ENCODE data around the gene SHROOM3. TPM values are rescaled to one million over a fixed set of nuclear protein-coding genes. Genes with fewer than 3 reads are reported as not detected.
"Not testable (repeated sequence)": the region's sequence is repeated elsewhere in the genome, so short reads cannot be mapped to it uniquely, and the experiment has no call there.

SHROOM3 gene
- polyA plus RNA-seq, 1 donor, result 34.3 TPM

DNA sequence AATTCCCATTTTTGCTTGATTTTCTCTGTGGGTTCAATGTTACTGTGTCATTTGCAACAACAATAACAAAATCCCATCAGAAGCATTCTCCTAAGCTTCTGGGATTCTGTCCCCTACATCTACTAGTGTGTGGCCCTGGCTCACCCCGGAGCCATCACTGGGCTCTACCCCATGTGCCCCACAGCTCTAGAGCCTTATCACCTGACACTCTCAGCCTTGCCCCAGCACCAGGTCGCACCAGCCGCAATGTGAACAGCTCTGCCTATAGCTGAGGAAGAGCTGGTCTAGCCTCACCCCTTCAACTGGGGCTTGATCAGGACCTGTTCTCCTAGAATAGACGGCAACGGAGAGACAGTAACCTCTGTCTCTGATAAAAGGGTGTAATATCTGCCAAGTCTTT is 161.7 kb downstream of the SHROOM3 start:
- DNase-seq, result no peak

DNA sequence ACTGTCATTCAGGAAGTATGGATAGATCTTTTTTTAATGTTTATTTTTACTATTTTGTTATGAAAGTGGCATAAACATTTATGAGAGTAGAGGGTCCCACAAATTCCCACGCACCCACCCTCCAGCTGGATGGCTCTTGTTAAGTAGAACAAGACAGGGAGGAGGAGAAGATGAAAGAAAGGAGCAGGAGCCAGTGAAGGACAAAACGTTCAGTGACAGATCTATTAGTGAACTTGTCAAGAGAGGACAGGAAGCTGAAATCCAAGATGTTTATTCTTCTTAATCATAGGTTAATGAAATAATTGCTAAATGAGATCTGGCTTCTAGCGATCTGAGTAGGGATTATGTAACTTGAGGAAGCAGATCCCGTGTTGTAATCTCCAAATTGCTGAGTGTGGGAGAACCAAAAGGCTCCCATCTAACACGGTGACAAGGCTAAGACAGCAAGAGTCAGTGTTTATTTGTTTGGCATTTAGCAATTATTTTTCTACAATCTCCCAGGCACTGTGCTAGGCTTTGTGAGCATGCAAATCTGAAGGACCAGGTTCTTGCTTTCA is 162.5 kb downstream of the SHROOM3 start:
- DNase-seq, result no peak

DNA sequence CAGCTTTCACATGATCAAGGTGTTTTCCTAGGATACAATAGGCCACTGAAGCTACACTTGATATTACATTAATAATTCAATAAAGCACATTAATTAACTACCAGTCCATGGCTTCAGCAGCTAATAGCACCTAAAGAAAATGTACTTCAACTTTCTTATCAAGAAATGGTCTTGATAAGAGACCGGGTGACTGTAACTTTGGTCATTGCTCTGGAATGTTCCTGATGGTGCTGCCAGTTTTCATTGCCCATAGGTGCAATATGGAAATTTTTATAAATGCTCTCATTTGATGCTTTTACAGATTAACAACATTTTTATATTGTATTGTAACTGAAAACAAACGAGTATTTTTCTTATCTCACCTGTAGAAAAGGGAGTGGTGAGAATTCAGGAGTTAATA is 165.4 kb downstream of the SHROOM3 start:
- no peak for DNase-seq

DNA sequence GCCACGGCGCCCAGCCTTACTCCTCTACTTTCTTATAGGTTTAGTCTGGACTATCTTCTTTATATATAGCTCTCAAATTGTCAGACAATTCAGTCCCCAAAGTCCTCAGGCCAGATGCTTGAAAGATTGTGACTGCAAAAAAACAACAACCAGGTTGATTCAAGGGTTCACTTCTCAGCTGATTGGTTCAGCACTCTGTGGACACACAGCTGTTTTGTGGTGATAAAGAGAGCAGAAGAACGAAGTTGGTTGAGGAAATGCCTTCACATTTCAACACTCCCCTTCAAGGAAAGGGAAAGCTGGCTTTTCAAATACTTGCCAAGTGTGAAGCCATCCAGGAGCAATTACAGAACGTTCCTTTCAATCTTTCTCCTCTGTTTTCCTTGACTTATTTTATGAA is 166.8 kb downstream of the SHROOM3 start:
- no peak for DNase-seq

DNA sequence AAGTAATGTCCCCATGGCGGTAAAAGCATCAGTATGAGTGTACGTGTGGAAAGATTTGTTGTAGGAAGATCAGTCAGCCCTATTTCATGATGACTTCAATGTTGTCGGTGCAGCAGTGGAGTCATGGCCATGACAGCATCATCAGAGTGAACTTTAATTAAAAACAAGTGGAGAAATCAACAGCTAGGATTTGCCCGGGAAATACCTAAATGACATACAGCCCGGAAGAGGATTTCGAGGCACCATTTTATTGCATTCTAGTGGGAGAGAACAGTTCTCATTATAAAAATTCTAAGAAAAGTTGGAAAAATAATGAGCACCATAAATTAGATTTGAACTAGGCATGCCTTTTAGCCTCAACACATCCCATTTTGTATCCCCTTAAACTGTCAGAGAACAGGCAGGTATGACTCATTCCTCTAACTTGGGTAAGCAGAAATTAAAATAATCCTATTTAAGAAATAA is 170.1 kb downstream of the SHROOM3 start:
- no peak for DNase-seq

DNA sequence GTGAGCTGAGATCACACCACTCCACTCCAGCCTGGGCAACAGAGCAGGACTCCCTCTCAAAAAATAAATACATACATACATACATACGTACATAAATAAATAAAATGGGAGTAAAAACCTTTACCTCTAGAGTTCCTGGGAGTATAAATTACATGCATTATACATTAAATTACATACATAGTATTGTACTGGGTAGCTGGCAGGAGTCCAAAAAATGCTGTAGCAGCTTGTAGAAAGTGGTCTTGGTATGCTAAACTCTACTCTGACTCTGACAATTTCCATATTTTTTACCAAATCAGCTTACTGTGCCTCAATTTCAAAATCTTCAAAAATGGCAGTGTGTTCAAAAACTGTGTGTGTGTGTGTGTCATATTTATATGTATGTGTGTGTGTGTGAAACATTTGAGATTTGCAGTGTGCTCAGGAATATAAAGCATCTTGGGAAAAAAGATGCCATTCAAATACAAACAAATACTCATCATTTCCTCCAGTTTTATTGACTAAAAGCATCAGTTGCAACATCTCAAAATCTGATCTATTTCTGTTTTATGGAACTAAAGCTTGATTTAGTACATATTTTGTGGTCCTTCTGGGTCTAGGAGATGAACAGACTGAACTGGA is 171.7 kb downstream of the SHROOM3 start:
- no peak for DNase-seq

DNA sequence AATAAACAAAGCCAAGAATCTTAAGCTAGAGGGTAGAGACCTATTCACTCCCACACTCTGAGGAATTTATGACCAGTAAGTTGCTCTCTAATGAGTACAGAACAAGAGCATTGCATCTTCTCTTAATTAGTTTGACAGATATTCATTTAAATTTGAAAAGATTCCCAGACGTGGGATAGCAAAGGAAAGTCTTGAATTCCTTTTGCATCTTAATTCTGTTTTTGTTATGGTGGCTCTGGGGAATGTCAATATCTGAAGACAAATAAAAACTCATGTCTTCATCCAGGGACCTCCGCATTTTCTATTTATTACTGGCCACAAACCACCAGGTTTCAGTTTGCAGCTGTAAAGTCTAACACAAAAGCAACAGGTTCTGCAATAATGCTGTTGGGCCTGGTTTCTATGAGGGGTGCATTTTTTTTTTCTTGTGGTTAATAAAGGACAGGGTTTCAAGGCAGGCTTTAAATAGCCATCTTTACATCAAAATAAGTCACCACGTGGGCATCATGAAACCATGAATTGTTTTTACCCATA is 172.3 kb downstream of the SHROOM3 start:
- no peak for DNase-seq

DNA sequence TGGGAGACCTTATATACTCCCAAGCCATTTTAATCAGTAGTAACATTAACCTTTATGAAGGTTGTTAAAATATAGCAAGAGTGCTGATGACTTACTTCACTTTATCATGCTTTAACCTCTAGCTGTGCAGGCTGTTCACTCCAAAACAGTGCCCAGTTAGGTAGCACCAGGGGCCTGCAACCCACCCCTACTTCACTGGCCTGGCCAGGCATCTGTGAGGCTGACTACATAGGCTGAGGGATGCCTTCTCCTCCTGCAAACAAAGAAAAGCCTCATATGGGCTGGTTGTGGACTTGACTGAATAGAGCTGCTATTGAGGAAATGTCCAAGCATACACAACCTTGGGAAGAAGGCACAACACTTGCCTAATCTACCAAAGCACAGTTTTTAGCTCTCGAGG is 172.8 kb downstream of the SHROOM3 start:
- DNase-seq, result no peak

DNA sequence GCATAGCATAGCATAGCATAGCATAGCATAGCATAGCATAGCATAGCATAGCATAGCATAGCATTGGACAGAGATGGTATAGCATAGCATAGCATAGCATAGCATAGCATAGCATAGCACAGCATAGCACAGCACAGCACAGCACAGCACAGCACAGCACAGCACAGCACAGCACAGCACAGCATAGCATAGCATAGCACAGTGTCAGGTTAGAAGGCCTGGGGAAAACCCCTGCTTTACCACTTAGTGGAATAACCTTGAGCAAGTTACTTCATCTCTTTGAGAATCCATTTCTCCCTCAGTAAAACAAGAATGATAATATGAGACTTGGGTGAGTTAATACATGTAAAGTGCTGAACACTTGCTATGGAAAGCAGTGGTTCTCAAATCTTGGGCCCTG is 173.5 kb downstream of the SHROOM3 start:
- DNase-seq, result not testable (repeated sequence)

DNA sequence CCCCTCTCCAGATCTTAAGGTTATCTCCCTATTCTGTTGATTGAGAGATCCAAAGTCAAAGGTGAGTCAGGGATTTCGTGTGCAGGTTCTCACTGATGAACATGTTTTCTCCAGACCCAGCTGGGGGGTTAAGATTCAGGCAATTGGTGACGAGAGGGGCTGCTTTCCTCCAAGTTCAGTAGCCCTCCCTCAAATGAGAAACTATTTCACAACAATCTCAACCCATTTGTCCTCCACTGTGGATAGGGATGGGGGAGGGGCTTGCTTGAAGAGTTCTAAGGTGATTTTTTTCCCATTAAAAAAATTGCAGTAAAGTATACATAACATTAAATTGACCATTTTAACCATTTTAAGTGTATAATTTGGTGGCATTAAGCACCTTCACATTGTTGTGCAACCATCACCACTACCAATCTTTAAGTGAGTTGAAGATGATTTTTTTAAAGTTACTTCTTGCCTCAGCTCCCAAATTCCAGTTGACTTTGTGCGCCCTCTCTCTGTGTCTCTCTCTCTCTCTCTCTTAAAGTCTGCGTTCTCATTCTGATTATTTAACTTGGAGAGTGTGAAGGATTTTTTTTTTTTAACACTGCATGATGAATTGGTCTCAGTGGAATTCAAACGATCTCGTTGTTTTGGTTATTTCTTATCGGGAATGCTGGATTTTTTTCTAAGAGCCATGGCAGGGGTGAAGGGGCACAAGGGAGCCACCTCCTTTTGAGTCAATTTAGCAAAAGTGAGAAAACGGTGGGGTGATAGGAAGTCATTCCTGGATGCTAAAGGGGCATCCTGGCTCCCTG is 175.9 kb downstream of the SHROOM3 start:
- no peak for DNase-seq

DNA sequence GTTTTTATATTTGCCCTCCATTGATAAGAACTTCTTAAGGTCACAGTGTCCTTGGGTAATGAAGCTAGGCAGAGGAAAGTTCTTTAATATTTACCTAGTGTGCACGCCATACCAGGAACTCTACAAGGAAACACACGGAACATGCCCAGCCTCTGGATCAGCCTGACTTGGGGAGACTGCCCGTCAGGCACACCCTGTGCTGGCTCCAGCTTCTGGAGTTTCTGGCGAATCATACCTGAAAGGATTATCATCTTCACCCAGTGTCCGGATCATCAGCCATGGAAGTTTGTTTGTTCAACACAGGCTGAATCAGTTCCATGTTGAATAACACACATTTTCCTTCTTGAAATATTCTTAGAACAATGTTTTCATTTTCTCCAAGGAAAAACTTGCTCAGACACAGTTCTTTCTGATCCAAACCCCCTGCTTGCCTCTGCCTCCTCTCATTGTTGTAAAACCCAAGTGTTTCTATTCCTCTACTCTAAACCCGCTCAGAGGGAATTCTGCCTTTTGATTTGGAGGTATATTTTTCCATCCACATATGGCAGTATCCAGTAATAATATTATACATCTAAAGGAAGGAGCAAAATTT is 176.7 kb downstream of the SHROOM3 start:
- no peak for DNase-seq

DNA sequence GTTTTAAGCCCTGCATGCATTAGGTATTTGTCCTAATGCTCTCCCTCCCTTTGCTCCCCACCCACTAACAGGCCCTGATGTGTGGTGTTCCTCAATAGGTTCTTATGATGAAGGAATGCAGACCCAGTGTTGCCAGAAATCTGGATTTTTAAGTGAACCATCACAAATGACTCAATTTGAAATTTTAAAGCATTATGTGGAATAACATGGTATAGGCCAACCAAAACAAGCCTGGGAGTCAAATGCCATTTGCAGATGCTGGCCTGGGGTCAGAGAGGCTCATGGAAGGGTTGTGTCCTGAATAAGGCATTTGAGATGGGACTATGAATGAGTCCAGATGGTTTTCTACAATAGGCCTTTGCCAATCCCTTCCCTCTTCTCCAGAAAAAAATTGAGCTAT is 179.6 kb downstream of the SHROOM3 start:
- DNase-seq, result no peak

DNA sequence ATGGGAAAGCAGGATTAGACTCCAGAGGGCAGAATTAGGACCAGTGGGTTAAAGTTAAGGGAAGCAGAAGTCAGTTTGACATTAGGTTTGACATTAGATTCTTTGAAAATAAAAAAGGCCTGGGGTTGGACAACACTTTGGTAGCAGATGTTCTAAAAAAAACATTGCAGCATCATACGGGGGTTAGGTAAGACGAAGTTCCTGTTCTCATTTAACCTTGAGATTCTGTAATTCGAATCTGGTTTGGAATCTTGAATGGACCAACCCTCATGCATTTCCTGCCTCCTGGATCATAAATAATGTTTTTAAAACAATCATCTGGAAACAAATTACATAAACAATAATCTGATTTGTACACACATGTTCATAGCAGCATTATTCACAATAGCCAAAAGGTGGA is 181.0 kb downstream of the SHROOM3 start:
- DNase-seq, result no peak

DNA sequence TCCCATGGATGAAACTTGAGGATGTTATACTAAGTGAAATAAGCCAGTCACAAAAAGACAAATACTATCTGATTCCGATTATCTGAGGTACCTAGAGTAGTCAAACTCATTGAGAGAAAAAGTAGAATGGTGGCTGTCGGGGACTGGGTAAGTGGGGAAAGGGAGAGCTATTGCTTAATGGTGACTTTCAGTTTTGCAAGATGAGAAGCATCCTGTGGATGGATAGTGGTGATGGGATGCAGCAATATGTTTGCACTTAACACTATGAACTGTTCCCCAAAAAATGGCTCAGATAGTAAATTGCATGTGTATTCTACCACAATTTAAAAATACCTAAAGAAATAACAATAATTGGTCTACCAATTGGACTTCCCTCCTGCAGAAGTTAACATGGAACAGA is 181.5 kb downstream of the SHROOM3 start:
- no peak for DNase-seq

DNA sequence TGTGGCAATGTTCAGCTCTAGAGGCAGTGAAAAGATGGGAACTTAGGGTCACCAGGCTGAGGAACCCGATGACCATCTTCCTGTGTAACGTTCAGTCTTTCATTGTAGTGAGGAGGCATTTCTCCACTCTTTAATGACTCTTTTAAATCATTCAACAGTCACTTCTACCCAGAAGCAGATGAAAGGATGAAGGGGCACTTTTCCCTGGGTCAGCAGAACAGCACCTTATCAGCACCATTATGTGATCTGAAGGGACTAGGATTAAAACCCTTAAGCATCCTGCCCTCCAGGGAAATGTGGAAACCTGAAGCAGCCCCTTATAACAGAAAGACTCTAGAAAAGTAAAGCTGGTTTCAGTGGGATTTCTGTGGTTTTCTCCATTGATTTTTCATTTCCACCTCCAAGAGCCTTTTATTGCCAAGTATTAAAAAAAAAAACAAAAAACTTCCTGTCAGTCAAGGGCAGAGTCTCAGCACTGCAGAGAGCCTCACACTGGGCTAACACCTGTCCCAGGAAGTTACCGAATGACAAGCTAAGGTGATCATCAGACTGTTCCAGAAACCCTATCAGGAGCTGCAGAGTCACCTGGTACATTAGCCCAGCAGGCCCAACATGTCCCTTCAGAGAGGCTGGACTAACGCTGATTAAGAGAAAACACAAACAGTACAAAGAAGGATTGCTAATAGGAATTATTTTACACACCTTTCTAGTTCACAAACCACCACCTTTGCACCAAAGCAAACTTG is 185.9 kb downstream of the SHROOM3 start:
- no peak for DNase-seq

DNA sequence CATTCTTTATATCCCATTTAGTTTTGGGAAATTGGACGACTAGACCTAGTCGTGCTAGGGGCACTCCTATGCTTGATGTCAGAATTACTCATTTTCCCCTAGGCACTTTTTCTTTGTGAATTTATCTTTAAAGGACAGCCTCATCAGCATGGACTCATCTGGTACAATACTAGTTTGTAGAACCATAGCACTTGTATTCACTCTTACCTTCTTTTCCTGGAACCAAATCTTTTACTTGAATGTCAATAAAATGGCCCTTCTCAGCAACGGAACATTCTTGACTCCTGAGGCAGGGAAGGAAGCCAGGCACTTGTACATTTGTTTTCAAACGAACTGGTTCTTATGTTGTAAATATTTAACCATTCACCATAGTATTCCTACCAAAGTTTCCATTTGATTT is 187.1 kb downstream of the SHROOM3 start:
- no peak for DNase-seq

DNA sequence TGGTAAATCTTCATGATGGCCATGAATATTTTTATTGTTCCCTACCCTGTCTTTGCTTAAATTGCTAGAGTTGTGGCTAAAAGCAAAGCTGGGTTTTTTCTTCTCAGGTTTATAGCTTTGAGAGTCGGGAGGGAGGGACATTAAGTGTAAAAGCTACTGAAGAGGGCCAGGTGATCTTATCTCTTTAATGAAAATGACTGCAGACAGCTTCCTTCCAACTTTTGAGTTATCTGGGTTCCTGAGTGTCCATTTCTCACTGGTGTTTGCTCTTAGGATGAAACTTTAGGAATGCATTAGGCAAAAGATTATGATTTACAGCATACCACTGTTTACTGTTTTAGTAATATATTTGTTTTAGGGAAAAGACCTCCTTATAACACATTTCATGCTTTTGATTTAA is 187.7 kb downstream of the SHROOM3 start:
- DNase-seq, result no peak

DNA sequence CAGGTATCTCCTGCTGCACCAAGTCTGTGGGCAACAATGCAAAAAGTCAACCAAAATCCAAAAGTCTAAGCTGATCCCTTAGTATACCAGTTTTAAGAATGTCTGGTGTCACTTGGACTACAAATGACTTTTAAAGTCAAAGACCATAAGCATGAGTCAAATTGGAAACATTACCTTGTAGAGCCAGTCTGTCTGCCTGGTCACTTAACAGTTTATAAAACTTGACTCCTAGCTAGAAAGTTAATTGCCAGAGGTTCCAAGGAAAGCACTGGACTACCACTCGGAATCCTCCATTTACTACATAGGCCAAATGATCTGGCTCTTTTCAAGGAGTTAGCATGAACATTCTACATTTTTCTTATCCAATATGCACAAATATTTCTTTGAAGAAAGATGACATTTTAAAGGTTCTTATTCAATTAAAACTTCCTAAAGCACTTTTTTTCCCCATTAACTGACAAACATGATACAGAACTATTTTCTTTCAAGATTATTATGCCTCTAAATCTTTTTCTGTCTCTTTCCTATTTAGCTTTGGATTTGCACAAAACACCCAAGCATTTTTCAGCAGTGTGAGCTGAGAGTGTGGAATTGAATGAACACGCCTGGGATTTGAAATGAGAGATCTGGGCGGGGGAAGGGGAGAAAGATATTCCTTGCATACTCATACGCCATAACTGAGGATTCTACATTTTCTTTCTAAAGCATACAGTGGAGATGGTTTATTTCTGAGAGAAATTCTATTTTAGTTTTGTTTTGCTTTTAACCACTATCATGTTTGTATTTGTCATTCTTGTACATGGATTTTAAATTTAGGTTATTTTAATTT is 188.4 kb downstream of the SHROOM3 start:
- DNase-seq, result no peak

DNA sequence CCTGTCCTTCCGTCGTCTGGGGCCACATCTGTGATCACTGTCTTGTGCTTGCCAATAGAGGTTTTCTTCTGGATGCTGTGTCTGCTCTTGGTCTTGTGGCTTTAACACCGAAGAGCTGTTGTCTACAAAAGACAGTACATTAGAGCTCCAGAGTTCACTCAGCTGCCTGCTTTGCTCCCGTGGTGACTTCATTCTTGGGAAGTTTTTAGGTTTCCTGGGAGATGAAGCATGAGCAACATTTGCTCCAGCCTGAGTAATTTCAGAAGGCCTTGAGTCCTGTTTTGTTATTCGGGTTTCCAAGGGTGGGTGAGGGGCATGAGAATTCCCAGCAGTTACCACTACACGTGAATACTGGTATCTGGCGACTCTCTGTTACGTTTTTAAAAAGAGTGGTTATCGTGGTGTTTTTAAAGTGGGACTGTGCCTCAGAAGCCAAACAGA is 189.2 kb downstream of the SHROOM3 start:
- peak; percentile 86 for DNase-seq

DNA sequence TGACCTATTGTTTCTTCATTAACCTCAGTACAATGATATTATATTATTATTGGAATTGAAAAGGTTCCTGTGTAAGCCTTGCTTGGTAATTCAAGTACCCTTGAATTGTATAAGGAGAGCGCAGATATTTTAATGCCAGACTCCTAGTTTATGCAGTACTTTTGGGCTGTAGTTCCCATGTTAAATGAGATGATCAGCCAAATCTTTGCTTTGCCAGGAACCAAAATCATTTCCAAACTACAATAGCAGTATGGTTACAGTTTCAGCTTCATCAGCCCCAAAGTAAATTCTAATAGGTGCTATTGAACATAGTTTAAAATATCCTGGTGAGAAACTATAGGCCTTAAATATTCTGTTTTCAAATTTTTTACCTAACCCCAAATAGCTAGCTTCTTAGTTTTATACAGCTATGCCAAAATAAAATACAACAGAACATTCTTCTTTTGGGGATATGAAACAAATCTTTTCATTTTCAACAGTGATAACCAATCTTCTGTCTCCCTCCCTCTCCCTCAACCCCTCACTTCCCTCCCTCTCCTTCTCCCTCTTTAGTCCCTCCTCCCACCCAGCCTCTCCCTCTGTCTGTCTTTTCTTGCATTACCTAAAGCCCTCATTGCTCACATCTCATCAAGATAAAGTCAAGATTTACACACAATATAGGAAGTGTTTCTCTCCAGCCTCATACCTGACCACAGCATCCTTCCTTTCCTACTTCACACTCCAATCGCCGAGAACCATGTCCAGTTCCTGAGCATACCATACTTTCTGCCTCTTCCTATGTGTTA is 190.1 kb downstream of the SHROOM3 start:
- no peak for DNase-seq
